ENCODE measurements around the gene PCBP3.

DNA sequence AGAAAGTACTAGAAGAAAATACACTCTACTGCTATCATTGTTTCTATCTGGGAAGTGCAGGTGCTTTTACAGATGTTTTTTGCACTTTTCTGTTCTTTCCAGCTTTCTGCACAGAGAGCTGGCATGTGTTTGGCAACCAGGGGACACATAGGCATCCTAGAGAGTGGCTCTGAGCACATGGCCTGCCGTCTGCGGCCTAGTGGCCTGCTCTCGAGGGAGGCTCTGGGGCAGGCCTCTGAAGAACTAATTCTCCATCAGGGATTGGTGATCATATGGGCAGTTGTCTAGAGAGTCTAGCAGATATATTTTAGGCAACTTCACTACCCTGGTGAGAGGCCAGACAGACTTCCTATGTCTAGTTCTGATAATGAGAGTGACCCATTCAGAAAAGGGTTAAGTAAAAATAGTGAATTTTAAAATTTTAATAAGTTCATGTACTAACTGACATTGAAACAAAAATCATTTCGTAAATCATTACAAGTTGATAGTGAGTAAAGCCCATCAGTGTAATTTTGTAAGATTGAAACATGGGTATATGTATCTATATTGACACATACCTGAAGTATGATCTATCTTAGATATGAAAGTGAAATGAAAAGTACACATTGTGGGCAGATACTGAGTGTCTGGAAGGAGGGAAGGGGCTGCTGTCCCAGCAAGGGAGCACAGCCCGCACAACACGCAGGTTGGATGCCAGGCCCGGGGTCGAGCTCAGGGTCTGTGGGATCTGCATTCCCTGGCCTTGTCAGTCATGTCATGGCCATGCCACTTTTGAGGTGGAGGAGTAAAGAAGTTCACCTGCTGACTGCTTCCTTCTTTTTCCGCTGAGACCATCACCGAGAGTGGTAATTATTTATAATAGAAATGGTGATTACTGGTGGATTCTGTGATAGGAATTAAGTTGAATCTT lies 79.8 kb downstream of the PCBP3 start:
- no peak for TF ChIP-seq POLR2A (IDR thresholded peaks at IDR 0.05; ENCODE audit: low read depth, low read length)
- TF ChIP-seq, protein P1, sequence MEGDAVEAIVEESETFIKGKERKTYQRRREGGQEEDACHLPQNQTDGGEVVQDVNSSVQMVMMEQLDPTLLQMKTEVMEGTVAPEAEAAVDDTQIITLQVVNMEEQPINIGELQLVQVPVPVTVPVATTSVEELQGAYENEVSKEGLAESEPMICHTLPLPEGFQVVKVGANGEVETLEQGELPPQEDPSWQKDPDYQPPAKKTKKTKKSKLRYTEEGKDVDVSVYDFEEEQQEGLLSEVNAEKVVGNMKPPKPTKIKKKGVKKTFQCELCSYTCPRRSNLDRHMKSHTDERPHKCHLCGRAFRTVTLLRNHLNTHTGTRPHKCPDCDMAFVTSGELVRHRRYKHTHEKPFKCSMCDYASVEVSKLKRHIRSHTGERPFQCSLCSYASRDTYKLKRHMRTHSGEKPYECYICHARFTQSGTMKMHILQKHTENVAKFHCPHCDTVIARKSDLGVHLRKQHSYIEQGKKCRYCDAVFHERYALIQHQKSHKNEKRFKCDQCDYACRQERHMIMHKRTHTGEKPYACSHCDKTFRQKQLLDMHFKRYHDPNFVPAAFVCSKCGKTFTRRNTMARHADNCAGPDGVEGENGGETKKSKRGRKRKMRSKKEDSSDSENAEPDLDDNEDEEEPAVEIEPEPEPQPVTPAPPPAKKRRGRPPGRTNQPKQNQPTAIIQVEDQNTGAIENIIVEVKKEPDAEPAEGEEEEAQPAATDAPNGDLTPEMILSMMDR (IDR thresholded peaks at IDR 0.05; ENCODE audit: extremely low read depth in 1 of 2, insufficient read depth in 1 of 2, low read depth in 1 of 2, low read length in 2 of 2), result no peak
- TF ChIP-seq EZH2 (IDR thresholded peaks at IDR 0.05; ENCODE audit: borderline replicate concordance, low read depth, low read length, severe bottlenecking), result no peak
- TF ChIP-seq POLR2AphosphoS5 (IDR thresholded peaks at IDR 0.05; ENCODE audit: insufficient read depth, low read depth, low read length), result no peak
- TF ChIP-seq, protein P2, sequence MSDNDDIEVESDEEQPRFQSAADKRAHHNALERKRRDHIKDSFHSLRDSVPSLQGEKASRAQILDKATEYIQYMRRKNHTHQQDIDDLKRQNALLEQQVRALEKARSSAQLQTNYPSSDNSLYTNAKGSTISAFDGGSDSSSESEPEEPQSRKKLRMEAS (IDR thresholded peaks at IDR 0.05; ENCODE audit: insufficient read depth, insufficient read length), result no peak

Measured in endothelial cell of umbilical vein (primary cell).